EH (cell line): Measurements from ENCODE around the gene CEACAM18.

Source experiments
- DNase-seq: peaks from one replicate; pipeline ENCODE4 v3.0.0-alpha.2; 2015; ENCODE audit warnings: low read depth

CEACAM18 gene

GRCh38 chr19:51531349-51532315, 53.3 kb downstream of the CEACAM18 start, which contains the start of gene SIGLEC6:
Gene SIGLEC6 (minus strand): TSS chr19:51531670. CDS start chr19:51531648, 22 bp downstream.
- no peak for DNase-seq

GRCh38 chr19:51535535-51535934, 57.2 kb downstream of the CEACAM18 start:
- no peak for DNase-seq

- no peak for DNase-seq
Observed at GRCh38 chr19:51539821-51540366, 61.6 kb downstream of the CEACAM18 start.
